HG03196 (cell line): ENCODE measurements around the gene CDK12.

Experiments
- ATAC-seq: cut with Tn5 transposase; IDR thresholded peaks from one replicate; pipeline ENCODE4 v1.9.1; 2021; ENCODE audit not compliant: unreplicated experiment

The CDK12 gene

GRCh38 chr17:39547713-39548478 lies 86.6 kb downstream of the CDK12 start:
- no peak for ATAC-seq

DNA sequence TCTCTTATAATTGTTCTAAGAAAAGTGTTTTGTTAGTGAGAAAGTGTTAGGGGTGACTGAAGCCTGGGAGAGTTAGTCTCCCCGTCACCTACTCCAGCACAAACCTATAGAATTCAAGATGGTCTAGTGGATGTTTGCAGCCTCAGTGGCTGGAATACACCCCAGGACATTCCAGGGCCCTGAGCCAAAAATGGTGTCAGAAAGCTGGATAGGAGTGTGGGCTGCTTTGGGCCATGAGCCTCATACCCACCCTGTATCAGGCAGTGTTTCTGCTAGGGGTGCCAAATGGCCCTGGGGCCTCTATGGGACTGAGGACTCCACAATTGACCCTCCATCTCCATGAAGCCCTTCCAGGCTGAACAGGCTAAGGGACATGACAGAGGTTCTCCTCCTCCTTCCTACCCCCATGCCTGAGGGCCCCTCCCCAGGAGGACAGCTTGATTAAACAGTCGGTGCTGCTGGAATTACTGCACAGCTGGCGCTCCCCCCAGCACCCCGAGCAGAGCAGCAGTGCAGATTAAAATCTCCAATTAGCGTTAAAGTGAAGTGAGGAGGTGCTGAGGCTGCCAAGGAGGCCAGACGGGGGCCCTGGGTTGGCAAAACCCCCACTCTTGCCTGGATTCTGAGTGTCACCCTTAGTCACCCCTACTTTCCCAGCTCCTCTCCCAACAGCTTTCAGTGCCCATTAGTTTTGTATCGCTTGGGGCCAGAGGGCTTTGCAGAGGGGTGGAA lies 87.4 kb downstream of the CDK12 start:
- ATAC-seq, result no peak

GRCh38 chr17:39549747-39550573 lies 88.7 kb downstream of the CDK12 start:
- ATAC-seq, result no peak

DNA sequence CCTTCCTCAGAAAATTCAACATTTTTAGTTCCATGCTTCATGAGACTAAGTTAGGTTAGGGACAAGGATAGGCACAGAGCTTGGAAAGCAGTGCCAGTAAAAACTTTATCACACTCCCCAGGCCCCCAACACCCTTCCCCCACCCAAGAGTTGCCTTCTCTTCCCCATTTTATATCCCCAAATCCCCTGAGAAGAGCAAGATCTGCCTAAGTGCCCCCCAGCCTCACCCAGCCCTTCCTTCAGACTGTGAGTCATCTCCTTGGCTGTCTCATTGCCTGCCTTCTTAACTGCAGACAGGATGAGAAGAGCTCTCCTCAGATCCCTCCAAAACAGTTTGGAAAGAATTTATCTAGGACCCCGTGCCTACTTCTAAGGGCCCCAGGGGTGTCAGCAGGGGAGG lies 90.6 kb downstream of the CDK12 start:
- ATAC-seq, result no peak

DNA sequence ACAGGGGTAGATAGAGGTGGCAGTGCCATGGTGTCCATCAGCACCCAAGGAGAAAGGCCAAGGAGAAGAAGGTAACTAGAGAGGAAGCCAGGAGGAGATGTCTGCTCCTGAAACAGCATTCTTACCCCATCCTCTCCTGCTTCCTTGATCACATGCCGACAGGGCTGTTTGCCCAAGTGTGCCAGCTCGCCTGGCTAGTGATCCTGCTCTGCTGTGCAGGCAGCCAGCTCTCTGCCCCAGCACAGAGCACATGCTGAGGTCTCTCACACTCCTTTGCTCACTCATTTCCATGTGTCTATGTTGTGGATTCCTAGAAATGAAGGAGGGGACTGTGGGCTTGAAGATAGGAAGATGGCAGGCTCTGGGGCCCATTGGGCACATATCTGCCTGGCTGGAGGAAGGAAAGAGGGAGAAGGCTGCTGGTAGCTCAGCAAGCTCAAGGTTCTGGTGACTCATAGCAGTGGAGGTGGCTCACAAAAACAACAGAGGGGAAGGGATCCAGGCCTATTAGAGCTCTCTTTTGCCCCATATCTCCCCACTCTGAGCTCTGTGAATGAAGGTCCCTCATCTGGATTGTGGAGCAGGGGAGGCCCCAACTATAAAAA lies 92.2 kb downstream of the CDK12 start:
- no peak for ATAC-seq

DNA sequence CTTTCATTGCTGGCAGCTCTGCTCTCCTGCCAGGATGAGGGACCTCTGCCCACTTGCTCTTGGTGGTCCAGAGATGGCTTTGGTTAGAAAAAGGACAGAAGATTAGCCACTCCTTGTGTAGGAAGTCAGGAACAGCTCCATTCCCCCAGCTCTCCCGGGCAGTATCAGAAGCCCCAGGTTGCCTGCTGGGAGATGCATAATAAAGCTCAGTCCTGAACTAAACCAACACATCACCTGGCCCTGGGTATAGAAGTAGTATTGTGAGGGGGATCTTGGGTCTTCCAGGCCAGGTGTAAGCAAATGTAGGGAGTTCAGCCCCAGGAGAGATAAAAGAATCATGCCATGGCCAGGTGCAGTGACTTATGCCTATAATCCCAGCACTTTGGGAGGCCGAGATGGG lies 94.1 kb downstream of the CDK12 start:
- no peak for ATAC-seq

DNA sequence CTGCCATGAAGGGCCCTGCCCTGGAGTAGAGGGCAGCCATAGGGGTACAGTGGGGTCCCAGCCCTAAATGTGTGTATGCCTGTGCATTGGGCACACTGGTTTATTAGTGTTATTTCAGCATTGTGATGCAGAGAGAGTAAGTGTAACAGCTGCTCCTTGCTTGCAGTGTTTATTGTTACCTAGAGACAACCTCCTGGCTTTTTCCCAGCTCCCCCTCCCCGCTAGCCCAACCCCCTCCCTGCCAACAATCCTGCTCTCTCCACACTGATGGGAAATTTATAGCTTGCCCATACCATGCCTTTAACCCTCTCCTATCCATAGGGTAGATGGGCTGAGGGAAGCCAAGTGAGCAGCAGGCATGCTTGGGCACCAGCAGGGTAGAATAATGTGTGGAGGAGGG lies 95.1 kb downstream of the CDK12 start:
- no peak for ATAC-seq

DNA sequence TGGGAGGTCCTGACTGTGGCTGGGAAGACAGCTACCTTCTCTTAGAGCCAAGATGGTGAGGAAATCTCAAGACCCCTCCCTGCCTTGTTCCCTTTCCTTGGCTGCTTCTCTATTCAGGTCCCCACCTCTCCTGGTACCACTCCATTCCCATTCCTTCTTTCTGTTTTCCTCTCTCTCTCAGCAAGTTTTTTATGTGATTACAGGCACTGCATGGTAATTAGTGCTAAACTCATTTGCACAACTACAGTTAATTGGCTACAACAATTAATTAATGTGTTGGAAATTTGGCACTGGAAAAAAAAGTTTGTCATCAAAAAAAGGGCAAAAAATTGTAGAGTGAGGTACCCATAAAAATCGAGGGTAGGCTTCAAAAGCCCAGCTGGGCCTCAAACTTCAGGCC lies 101.1 kb downstream of the CDK12 start:
- ATAC-seq, result no peak

GRCh38 chr17:39562976-39563375 lies 101.7 kb downstream of the CDK12 start:
- no peak for ATAC-seq

- no peak for ATAC-seq
Measured at GRCh38 chr17:39563476-39563875, 102.2 kb downstream of the CDK12 start.

GRCh38 chr17:39564211-39564848 lies 103.0 kb downstream of the CDK12 start:
- no peak for ATAC-seq

DNA sequence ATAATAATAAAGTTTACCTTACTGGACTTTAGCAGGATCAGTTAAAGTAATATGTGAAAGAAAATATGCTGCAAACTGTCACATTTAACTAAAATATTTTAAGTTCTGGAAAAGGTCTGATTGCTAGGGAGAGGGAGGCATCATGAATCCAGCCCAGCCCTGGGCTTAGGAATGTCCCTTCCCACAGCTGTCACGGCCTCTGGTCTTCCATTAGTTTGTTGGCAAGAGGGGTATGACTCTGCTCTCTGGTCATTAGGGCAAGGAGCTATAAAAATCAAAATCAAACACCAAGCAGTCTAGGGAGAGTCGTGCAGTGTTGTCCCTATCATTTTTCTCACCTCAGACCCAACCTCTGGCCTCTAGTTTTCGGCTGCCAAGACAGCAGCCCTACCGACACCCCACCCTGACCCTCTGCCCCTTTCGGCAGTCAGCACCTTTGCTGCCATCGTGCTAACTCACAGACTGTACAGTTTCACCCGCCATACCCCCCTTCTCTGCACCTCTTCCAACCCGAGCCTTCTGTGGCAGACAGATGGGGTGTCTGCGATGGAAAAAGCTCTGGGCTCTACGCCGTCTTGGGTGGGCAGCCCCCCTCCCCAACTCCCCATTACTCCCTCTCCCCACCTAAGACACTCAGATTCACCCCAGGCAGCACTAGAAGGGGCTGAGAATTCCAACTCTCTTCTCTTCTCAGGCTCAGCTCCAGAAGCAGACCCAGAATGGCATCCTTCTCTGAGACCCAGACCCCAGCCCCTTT lies 105.0 kb downstream of the CDK12 start:
- ATAC-seq, result no peak

DNA sequence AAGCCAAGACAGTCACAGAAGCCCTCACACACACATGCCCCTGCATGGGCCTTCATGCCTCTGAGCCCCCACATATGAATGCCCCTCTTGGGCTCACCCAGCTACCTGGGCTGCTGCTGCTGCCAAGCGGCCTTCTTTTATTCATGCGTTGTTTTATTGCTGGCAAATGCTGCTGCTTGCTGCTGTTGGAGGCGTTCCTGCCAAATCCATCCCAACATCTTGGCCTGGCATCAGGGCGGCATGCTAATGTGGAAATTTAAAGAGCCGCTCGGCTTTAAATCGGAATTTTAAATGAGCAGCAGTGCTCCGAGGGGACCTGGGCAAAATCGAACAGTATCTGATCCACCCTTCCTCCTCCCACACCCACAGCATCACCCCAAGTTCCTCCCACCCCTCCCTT lies 107.4 kb downstream of the CDK12 start:
- ATAC-seq, result no peak

GRCh38 chr17:39569126-39569525 lies 107.8 kb downstream of the CDK12 start:
- ATAC-seq, result no peak

- no peak for ATAC-seq
Measured at GRCh38 chr17:39572121-39572520, 110.8 kb downstream of the CDK12 start.

GRCh38 chr17:39573447-39574298 lies 112.4 kb downstream of the CDK12 start:
- no peak for ATAC-seq

DNA sequence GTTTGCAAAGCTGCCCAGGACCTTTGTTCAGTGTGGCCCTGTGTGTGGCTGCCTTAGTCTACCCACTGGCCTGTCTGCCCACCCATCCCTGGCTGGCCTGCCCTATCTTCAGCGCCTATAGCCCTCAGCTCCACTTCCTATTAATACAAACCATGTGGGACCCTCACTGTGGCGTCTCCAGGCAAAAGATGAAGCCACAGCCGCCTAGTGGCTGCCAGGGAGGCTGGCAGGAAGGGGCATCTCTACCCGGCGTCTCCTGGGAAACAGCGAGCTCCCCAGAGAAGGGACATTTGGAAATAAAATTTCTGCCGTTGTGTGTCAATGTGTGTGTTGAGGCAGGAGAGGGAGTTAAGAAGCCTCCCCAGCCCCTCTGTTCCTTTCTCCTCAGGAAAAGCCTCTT lies 114.9 kb downstream of the CDK12 start:
- ATAC-seq, result no peak

DNA sequence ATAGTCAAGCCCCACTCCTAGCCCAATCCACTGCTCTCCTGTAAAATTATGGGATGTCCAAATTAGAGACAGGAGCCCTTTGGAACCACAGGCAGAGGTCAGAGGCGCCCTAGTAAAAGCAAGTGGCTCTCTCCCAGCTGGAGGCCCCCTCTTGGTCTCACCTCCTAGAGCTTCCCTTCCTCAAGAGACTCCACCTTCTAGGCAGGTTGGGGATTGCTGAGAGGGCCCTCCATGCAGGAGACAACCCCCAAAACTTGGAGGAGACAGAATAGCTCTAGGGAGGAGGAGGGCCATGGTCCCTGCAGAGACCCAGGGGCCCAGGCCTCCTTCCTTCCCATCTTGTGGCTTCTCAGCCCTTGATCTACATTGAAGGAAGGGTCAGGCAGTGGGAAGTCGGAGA lies 117.0 kb downstream of the CDK12 start:
- no peak for ATAC-seq
